C1 segment of cervical spinal cord (tissue), 14 donors: ENCODE results near the gene RASL10A.
A peak's percentile ranks its signal among the peaks of the same experiment; 100 is the strongest.

Experiments used
- DNase-seq, 14 donors: peaks; one replicate each; lab custom pipeline; 2025; lab: John Stamatoyannopoulos, UW

RASL10A gene

DNA sequence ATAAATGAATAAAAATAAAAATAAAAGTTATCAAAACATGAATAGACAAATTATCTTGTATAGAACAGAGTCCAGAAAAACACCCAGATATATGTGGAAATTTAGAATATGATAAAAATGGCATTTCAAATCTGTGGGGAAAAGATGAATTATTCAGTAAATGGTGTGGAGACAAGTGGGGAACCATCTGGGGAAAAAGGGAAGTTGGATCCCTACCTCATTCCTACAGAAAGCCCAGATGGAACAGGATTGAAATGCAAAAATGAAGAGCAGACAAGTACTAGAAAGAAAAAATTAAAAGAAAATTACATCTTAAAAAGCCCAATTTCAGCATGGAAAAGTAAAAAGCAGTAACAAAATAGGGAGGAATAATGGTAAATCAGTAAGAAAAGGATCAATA lies 8.1 kb upstream of the RASL10A start:
- no peak for DNase-seq

DNA sequence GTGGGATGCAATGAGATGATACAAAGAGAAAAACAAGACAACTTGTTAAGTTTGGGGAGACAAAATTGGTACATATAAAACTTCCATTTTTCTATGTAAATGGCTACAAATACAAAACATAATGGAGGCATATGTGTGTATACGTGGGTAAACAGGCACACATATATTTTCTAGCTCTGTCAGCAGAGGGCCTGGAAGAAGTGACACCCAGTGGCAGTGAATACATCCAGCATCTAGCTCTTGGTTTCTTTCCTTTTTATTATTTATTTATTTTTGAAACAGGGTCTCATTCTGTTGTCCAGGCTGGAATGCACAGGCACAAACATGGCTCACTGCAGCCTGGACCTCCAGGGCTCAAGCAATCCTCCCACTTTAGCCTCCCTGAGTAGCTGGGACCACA lies 5.0 kb upstream of the RASL10A start:
- no peak for DNase-seq

- no peak for DNase-seq
Measured at GRCh38 chr22:29319072-29319471, 3.6 kb upstream of the RASL10A start.

DNA sequence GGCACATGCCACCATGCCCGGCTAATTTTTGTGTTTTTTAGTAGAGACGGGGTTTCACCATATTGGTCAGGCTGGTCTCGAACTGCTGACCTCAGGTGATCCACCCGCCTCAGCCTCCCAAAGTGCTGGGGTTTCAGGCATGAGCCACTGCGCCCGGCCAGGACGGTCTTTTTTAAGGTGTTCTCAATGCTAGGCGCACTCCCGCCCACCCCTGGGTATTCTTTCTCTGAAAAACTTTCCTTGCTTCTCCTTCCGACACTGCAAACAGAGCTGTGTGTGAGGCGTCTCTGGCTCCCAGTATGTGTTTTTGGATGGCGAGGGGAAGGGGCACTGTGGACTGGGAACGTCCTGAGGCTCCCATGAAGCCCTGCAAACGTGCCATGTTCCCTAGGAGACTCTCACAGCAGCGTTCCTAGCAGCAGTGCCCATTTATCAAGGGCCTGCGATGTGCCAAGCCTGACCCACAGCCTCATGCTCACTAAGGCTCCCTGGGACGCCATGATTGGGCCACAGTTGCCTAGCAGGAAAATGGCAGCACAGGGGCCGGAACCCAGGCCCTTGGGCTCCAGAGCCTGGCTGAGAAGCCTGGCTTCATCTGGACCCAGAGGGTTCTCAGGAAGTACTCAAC lies 2.4 kb upstream of the RASL10A start:
- no peak for DNase-seq

DNA sequence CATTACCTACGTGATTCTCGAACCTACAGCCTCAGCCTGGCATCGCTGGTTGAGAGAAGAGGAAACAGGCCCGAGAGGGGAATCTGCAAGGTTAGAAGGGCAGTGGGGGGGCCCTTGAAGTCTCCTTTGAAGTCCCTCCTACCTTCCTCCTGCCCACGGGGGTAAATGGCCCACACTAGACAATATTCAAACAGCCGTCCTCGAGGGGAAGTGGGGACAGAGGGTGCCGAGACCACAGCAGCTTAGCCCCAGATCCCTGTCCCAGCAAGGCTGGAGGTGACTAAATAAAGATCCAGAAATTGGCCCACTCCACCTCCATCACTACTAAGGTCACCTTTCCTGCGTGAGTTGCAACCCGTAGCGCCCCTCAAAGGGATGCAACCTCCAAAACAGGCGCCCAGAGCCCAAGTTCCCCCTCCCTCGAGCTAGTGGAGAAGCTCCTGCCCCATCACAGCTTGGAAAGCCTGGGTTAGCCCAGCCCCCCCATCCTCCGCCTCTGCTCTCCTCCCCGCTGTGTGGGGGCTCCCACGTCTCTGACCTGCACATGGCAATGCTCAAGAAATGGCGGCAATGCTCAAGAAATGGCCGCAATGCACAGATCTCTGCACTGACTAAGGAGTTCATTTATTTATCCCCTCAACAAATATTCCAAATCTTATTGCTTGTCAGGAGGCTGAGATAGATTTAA lies 788 bp upstream of the RASL10A start:
- no peak for DNase-seq

GRCh38 chr22:29314537-29315285 lies 786 bp downstream of the RASL10A start:
- DNase-seq: no peak

DNA sequence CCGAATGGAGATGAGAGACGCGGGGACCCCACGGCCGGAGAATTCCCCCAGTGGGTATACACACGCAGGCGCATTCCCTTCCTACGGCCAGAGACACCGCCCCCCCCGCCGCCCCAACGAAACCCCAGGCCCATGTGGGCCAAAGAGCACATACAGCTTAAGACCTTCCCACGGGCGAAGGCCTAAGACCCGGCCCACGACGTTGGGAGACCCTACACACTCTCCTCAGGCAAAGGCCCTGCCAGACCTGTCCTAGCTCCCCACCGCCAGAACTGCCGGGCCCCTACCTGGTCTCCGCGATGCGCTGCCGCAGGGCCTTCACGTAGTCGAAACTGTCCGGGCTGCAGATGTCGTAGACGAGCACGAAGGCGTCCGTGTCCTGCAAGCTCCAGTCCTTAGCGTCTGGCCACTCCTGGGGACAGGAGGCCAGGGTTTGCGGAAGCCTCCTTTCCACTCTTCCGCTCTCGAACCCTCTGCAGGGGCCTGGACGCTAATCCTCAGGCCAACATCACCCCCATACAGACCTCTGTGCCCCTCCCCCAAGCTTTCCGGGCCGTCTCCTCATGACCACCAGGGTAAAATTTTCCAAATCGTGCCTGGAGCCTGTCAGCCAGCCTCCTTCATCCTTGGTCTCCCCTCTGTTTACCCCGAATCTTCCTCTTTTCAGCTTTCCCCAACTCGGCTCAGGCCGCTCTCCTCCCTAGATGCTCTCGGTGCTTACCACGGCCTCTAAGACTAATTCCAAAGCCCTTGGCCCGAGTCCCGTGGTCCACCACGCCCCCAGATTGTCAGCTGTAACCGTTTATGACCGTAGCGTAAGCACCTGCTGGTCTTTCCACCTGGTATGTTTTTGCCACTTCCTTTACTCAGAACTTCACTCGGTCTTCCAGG lies 1.7 kb downstream of the RASL10A start:
- no peak for DNase-seq

- DNase-seq: peak in 2 of 14 donors; percentile 25 to 58
Measured at GRCh38 chr22:29313126-29313575, 2.3 kb downstream of the RASL10A start.

DNA sequence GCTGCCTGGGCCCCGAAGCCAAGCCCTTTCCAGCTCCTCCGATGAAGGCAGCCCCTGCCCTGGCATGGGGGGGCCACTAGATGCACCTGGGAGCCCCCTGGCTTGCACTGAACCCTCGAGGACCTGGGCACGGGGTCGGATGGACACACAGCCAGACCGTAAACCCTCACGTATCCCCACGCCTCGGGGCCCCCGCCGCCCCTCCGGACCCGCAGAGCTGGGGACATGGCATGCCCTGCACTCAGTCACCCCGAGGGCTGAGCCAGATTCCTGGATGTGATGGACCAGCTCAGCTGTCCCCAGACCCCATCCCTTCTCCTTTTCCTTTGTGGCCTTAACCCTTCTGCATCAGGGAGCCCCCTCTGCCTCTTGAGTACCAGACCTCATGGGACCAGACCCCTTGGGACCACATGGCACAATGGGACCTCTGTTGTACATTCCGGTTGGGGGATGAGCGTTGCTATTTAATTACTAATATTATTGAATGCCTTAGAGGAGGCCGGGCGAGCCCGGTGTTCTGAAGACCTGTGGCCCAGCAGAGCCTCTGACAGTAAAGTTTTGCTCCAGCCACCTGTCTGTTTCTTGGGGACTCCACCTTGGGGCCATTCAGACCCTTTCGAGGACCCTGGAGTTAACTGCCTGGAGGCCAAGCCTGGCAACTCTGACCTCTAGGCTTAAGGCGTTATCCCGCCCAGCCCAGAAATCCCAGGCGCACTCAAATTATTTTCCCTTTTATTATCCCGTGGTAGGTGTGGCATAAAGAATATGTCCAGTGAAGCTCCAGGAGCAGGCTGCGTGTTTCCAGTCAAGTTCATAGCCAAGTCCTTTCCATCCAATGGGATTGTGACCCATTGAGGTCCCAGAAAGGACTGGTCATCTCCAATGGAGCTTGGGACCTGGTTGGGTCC lies 3.0 kb downstream of the RASL10A start:
- DNase-seq: no peak

- peak in 3 of 14 donors; percentile 29 to 63 (median 62) for DNase-seq
Measured at GRCh38 chr22:29311464-29312217, 3.9 kb downstream of the RASL10A start.

DNA sequence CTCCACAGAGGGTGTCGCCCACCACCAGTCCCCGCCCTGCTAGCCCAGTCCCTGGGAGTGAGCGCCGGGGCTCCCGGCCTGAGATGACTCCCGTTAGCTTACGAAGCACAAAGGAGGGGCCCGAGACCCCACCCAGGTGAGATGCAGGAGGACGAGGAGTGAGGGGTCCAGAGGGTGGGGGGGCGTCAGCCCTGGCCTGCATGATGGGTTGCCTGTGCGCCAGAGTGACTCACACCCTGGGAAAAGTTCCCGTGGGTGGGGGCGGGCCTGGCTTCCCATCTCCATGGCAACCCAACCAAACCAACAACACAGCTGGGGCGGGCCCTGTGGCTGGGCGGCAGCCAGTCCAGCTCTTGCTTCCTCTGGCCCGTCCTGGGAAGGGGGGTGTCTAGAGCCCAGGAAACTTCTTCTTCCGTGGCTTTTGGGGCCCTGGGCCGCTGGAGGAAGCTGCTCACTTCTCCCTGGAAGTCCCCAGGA lies 4.6 kb downstream of the RASL10A start:
- DNase-seq: peak in 13 of 14 donors; percentile 46 to 96 (median 84)

- peak in 1 of 14 donors; percentile 71 for DNase-seq
Measured at GRCh38 chr22:29310065-29310862, 5.2 kb downstream of the RASL10A start.

- no peak for DNase-seq
Measured at GRCh38 chr22:29309332-29310064, 6.0 kb downstream of the RASL10A start.

- peak in 1 of 14 donors; percentile 27 for DNase-seq
Measured at GRCh38 chr22:29308791-29309262, 6.7 kb downstream of the RASL10A start.

GRCh38 chr22:29308148-29308790 lies 7.2 kb downstream of the RASL10A start:
- peak in 1 of 14 donors; percentile 40 for DNase-seq

- DNase-seq: no peak
Measured at GRCh38 chr22:29307596-29308147, 7.8 kb downstream of the RASL10A start.
